Measurements from ENCODE around the gene LAIR1. TPM values are rescaled to one million over a fixed set of nuclear protein-coding genes. Genes with fewer than 3 reads are reported as not detected.
A peak's percentile ranks its signal among the peaks of the same experiment; 100 is the strongest.
"Not testable (repeated sequence)": the region's sequence is repeated elsewhere in the genome, so short reads cannot be mapped to it uniquely, and the experiment has no call there.

The LAIR1 gene
- polyA plus RNA-seq, 3 donors: 48.0 to 202 (median 73.8) TPM

GRCh38 chr19:54324071-54324470, 40.7 kb downstream of the LAIR1 start:
- H3K79me2 ChIP-seq (ENCODE audit: insufficient read depth, low read length): no peaks in the 10 kb centered on the region
- no peak for TF ChIP-seq CTCF (IDR thresholded peaks at IDR 0.05)
- no peaks in the 10 kb centered on the region for H3K27me3 ChIP-seq (ENCODE audit: control insufficient read depth in 2 of 2, insufficient read depth in 2 of 2, low read length in 2 of 2)
- Mint-ChIP-seq H3K27ac (no peak overlapping the region), H3K4me1 (peaks cover 31% of the 10 kb centered on the region), H3K36me3 (no peaks in the 10 kb centered on the region), H3K27me3 (ENCODE audit: low read depth in 3 of 3) (peaks cover 3% of the 10 kb centered on the region in 3 donors), H3K4me3 (no peak overlapping the region), H3K9me3 (peaks cover 2 to 12% (median 5%) of the 10 kb centered on the region in 7 donors)
- no peak overlapping the region for H2AFZ ChIP-seq (ENCODE audit: insufficient read depth, low read depth, low read length, poor library complexity, severe bottlenecking)
- no peak overlapping the region for H3K9ac ChIP-seq (ENCODE audit: insufficient read depth, low read length, poor library complexity, severe bottlenecking)
- no peak overlapping the region for H3K27ac ChIP-seq (ENCODE audit: low read depth in 1 of 2, low read length in 2 of 2)
- peaks cover 22 to 32% of the 10 kb centered on the region in 2 donors for H3K4me1 ChIP-seq (ENCODE audit: control insufficient read depth in 1 of 2, insufficient read depth in 2 of 2, low read length in 2 of 2)
- H4K20me1 ChIP-seq (ENCODE audit: insufficient read depth, low read length): no peaks in the 10 kb centered on the region
- H3K4me2 ChIP-seq (replicated peaks; ENCODE audit: extremely low read depth, low read length, poor library complexity, severe bottlenecking): no peak overlapping the region
- no peaks in the 10 kb centered on the region for H3K36me3 ChIP-seq (replicated peaks in 1 of 2; ENCODE audit: control insufficient read depth in 1 of 2, insufficient read depth in 2 of 2, low read length in 2 of 2)
- 100% methylated on average over 1 of the region's 3 CpGs for WGBS (ENCODE audit: insufficient coverage)
- no peak overlapping the region for H3K4me3 ChIP-seq (replicated peaks in 1 of 3; ENCODE audit: low read depth in 2 of 3, low read length in 3 of 3)
- no peak for DNase-seq
- H3K9me3 ChIP-seq (replicated peaks in 1 of 2; ENCODE audit: control insufficient read depth in 1 of 2, insufficient read depth in 1 of 2, low read length in 2 of 2): no peaks in the 10 kb centered on the region
- intact Hi-C loops (cut with micrococcal nuclease): loop anchor here in 1 of 2 donors (10.0 kb wide), 1 partner anchor 71 kb away; no protein-coding TSS in a partner anchor

- not testable (repeated sequence) for H3K4me3 Mint-ChIP-seq
Observed at GRCh38 chr19:54322934-54323333, 41.8 kb downstream of the LAIR1 start.

More at GRCh38 chr19:54322934-54323333, 41.8 kb downstream of the LAIR1 start:
- H3K36me3 ChIP-seq (replicated peaks in 1 of 2; ENCODE audit: control insufficient read depth in 1 of 2, insufficient read depth in 2 of 2, low read length in 2 of 2); H3K27me3 ChIP-seq (ENCODE audit: control insufficient read depth in 2 of 2, insufficient read depth in 2 of 2, low read length in 2 of 2); H2AFZ ChIP-seq (ENCODE audit: insufficient read depth, low read depth, low read length, poor library complexity, severe bottlenecking); H3K9me3 ChIP-seq (replicated peaks in 1 of 2; ENCODE audit: control insufficient read depth in 1 of 2, insufficient read depth in 1 of 2, low read length in 2 of 2); H3K36me3 Mint-ChIP-seq; H3K27ac Mint-ChIP-seq; DNase-seq; H3K79me2 ChIP-seq (ENCODE audit: insufficient read depth, low read length); H3K4me2 ChIP-seq (replicated peaks; ENCODE audit: extremely low read depth, low read length, poor library complexity, severe bottlenecking); H3K27me3 Mint-ChIP-seq (ENCODE audit: low read depth in 3 of 3); H3K27ac ChIP-seq (ENCODE audit: low read depth in 1 of 2, low read length in 2 of 2); H3K4me3 ChIP-seq (replicated peaks in 1 of 3; ENCODE audit: low read depth in 2 of 3, low read length in 3 of 3); H3K9ac ChIP-seq (ENCODE audit: insufficient read depth, low read length, poor library complexity, severe bottlenecking); H4K20me1 ChIP-seq (ENCODE audit: insufficient read depth, low read length): not testable (repeated sequence)
- Mint-ChIP-seq H3K4me1 (peaks cover 40% of the 10 kb centered on the region), H3K9me3 (peaks cover 2 to 12% (median 5%) of the 10 kb centered on the region in 7 donors)
- intact Hi-C loops (cut with micrococcal nuclease): loop anchor here in 1 of 2 donors (10.0 kb wide), 1 partner anchor 72 kb away; no protein-coding TSS in a partner anchor
- peaks cover 32 to 43% of the 10 kb centered on the region in 2 donors for H3K4me1 ChIP-seq (ENCODE audit: control insufficient read depth in 1 of 2, insufficient read depth in 2 of 2, low read length in 2 of 2)
- WGBS (ENCODE audit: insufficient coverage): no CpG with 5 or more reads among the region's 13 CpGs
- TF ChIP-seq CTCF (IDR thresholded peaks at IDR 0.05): peak; percentile 53
